8988T (cell line): Measurements from ENCODE around the gene MARK2.
"Not testable (repeated sequence)": the region's sequence is repeated elsewhere in the genome, so short reads cannot be mapped to it uniquely, and the experiment has no call there.

Source experiments
- DNase-seq: peaks from one replicate; pipeline ENCODE4 v3.0.0; 2011

MARK2 gene

DNA sequence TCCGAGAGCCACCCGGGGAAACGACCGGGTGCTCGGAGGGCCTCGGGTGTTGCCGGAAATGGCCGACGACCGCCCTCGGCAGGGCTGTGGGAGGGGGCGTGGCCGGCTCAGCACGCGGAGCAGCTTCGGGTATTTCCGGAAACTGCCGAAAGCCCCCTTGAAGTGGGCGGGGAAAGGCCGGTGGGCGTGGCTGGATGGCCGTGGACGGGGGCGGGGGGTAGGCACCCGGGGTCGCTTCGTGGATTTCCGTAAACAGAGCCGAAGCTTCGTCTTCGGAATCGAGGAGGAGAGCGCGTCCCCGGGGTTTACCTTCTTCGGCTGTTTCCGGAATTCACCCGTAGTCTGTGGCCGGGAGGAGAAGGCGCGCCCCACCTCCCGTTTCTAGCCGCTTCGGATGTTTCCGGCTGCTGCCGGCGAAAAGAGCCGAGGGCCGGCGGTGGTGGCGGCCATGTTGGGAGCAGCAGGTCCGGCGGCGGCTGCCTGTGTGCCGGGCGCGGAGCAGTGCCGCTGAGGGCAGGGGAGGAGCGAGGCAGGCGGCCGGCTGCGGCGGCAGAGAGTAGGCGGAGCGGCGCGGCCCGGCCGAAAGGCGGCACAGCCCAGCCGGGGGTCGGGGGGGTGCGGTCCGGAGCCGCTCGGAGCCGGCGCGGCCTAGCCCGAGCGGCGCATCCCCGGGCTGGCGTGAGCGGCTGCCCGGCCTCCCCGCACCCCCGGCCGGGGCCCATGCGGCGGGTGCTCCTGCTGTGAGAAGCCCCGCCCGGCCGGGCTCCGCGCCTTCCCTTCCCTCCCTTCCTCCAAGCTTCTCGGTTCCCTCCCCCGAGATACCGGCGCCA lies at the start of gene MARK2:
Gene MARK2 (plus strand): TSS at position 433 of the 830 bp plus-strand sequence. CDS start 397 bp downstream, at position 830.
- DNase-seq, result peak; percentile 85

DNA sequence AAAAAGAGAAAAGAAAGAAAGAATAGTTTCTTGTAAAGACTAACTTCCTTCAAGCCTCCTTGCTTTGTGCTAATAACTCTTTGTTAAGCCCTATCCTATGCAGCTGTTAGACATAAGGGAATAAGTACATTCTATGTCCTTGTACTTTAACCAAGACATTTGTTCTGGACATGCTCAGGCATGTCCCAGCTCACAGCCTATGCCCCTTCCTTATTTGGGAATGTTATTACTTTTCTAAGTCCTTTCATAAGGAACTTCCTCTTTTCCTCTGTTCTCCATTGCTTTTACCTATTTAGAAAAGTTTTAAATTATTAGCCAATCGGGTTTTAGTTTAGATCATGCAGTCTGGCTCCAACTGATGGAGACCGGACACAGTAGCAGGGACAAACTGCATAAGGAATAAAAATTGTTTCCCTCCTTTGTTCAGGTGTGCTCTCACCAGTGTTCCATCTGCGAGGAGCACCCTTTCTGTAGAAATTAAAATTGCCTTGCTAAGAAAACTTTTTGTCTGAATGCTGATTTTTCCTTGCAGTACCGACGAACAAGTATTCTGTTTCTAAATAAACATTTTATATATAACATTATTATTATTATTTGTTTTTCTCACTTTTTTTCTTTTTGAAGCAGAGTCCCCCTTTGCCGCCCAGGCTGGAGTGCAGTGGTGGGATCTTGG lies 47.3 kb upstream of the MARK2 start:
- DNase-seq, result no peak

DNA sequence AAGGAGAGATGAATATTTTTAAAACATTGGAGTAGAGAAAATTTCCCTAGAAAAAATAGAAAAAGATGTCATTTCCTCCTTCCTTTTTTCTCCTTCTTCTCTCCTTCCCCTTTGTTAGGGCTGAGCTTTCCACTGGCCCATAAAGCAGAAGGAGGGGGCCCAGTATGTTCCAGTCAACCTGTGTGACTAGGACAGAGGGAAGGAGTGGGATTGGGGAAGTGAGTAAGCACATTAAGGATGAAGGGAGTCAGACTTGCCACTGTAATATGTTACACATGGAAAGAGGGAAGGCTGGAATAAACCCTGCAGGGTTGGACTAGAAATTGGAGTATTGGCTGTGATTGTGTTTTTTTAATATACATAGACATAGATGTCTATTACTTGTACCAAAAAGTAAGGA lies 45.7 kb upstream of the MARK2 start:
- DNase-seq, result no peak

DNA sequence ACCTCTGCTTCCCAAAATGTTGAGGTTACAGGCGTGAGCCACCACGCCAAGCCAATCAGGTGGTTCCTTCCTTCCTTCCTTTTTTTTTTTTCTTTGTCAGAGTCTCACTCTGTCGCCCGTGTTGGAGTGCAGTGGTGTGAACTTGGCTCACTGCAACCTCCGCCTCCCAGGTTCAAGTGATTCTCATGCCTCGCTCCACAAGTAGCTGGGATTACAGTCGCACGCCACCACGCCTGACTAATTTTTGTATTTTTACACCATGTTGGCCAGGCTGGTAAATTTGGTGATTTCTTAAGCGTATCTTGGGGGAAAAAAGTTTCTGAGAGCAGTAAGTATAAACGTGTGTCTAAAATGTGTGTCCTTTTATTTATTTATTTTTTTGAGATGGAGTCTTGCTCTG lies 43.8 kb upstream of the MARK2 start:
- no peak for DNase-seq

DNA sequence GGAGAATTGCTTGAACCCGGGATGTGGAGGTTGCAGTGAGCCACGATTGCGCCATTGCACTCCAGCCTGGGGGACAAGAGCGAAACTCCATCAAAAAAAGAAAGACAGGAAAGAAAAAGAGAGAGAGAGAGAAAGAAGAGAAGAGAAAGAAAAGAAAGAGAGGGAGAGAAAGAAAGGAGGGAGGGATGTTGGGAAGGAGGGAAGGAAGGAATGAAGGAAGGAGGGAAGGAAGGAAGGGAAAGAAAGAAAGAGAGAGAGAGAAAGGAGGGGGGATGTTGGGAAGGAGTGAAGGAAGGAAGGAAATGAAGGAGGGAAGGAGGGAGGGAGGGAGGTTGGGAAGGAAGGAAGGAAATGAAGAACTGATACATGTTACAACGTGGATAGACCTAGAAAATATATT lies 38.0 kb upstream of the MARK2 start:
- DNase-seq, result no peak

DNA sequence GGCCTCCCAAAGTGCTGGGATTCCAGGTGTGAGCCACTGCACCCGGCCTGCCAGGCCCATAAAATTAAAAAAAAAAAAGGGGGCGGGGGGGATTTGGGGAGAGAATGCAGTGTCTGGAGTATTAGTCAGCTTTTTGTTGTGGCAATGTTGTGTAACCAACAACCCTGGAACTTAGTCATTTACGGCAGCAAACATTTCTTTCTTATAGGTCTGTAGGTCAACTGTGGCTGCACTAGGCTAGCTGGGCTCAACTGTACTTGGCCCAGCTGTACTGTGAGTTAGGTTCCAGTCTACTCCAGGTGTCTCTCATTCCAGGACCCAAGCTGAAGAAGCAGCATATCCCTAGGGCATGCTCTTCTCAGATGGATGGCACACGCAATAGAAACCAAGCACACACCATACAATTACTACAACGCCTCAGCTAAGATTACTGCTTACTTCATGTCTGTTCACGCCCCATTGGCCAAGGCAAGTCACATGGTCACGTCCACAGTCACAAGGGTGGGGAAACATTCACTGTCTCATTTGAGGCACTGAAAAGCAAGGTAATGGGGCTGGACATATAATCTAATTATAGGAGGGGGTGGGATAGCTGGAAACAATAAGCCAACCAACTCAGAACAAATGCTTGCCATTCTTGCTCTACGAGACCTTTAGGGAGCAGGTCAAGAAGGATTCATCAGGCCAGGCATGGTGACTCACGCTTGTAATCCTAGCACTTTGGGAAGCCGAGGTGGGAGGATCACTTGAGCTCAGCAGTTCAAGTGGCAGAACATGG lies 36.1 kb upstream of the MARK2 start:
- DNase-seq, result no peak

DNA sequence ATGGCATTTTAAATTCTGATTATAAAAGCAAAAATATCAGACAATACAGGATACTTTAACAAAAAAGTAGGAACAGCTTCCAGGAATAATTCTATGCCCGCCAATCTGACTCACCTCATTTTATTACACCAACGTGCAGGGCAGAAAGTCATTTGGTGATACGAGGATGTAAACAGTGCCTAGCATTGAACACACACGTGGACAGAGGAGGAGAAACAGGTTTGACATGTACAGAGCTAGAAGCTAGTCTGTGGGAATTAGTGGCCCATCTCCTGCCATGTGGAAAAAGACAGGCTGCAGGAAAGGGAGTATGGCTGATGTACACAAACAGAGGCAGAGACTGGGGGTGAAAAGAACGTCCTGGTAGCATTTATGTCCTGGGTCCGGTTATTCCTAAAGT lies 34.7 kb upstream of the MARK2 start:
- no peak for DNase-seq

DNA sequence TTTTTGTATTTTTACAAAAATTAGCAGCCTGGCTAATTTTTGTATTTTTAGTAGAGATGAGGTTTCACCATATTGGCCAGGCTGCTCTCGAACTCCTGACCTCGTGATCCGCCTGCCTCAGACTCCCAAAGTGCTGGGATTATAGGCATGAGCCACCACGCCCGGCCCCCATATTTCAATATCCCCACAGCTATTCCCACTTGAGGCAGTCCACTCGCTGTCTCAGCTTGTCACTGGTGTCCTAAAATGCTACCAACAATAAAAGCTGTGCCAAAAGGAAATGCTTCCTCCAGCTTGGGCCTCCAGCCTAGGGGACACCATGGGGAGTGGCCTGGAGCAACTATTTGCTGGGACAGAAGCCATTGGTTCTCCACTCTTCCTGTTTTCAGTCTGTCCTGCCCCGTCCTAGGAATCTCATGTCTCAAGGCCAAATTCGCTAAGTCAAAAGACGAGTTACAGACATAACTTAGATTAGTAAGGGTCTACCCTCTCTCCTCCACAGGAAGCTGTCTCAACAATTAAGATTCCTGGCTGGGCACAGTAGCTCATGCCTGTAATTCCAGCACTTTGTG lies 33.0 kb upstream of the MARK2 start:
- peak; percentile 55 for DNase-seq

DNA sequence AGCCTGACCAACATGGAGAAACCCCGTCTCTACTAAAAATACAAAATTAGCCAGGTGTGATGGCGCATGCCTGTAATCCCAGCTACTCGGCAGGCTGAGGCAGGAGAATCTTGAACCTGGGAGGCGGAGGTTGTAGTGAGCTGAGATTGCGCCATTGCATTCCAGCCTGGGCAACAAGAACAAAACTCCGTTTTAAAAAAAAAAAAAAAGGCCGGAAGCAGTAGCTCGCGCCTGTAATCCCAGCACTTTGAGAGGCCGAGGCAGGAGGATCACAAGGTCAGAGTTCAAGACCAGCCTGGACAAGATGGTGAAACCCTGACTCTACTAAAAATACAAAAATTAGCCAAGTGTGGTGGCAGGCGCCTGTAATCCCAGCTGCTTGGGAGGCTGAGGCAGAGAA lies 28.5 kb upstream of the MARK2 start:
- not testable (repeated sequence) for DNase-seq

DNA sequence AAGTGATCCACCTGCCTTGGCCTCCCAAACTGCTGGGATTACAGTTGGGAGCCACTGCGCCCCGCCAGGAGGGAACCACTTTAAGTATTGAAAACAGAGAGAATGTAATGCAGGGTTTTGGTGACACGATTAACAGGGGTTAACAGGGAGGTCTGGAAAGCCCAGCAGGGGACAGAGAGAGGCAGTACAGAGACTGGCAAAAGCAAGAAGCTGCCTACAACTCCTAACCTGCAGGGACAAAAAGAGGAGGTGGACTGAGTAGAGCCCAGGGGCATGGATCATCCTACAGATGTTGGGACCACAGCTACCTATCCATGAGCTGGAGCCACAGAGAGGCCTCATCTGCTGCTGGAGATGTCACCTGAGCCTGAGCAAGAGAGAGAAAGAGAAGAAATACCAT lies 27.4 kb upstream of the MARK2 start:
- DNase-seq, result no peak

DNA sequence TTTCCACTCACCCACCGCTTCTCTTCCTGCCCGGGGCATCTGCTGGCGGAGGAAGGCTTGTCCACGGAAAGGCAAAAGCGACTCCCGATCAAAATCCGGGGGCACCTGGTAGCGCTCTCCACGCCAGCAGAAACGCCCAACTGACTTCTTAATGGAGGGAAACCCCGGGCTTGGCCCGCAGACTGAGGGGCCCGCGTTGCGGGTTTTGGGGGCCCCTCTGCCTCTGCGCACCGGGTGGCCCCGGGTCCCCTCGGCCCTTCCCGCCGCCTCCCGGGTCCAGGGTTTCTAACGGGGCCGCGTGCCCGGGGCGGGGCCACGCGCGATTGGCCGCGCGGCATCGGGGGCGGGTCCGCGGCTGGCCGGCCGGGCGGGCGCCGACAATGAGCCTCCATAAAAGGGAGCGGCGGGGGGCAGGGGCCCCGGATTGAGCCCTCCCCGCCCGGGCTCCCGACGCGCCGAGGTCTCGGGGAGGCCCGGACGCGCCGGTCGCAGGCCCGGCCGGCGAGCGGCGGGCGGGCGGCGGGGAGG lies 25.8 kb upstream of the MARK2 start, which contains the start of gene SPINDOC:
Gene SPINDOC (plus strand): TSS at position 422 of the 528 bp plus-strand sequence. CDS start 231 bp downstream, outside the sequence.
- DNase-seq, result peak; percentile 95

DNA sequence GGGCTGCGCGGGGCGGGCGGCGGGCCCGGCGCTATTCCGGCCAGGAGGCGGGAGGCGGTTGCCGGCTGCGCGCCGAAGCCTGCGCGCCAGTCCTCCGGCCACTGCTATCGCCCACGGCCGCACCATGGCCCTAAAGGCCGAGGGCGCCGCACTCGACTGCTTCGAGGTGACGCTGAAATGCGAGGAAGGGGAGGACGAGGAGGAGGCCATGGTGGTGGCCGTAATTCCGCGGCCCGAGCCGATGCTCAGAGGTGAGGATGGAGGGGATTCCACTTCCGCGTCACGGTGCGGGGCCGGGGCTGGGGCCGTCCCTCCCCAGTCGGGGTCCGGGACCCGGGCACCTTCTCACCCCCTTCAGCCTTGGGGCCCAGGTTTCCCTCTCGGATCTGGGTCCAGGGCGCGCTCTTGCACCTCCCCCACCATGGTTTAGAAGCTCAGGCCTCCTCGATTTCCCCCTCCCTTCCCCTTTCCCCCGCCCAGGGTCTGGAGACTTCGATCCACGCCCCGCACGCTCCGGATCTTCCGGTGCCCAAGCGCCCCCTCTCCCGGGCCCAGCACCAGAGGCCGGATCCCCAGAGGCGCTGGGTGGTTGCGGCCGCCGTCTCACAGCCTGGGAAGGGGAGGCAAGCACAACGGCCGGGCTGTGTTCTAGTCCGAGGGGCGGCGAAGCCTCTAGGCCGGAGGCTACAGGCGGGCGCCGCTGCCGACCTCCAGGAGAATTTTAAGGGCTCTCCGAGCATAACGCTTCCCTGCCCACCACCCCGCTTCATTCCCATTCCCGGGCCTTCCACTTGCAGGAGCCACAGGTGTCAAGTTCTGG lies 25.1 kb upstream of the MARK2 start:
- DNase-seq, result peak; percentile 63

DNA sequence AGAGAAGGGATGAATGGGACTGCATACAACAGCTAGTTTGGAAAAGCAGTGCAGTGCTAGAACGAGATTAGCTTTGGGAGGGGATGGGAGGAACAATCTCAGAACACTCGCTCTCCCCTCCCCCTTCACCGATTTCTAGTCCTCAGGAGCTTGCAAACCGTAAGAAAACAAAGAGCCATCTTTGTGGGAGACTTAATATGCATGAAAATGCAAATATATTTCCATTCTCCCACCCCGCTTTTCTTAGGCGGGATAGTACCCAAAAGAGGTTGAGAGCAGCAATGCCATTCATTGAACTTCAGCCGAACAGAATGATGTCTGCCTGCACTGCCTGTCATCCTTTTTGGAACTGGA lies 24.6 kb upstream of the MARK2 start:
- no peak for DNase-seq

DNA sequence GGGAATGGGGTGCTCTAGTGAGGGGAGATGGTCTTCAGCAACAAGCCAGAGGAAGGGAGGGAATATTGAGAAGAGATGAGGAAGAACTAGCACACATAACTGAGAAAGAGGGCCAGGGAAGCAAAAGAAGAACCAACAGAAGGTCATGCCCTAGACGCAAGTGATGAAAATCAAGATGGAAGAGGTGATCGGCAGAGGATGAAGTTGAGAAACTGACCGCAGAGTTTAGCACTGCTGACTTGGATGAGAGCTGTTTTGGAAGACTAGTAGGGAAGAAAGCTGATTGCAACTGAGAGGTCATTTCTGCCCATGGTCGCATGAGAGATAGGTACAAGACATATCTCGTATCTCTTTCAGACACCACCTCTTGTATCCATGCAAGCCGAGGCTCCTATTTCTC lies 22.7 kb upstream of the MARK2 start:
- no peak for DNase-seq

DNA sequence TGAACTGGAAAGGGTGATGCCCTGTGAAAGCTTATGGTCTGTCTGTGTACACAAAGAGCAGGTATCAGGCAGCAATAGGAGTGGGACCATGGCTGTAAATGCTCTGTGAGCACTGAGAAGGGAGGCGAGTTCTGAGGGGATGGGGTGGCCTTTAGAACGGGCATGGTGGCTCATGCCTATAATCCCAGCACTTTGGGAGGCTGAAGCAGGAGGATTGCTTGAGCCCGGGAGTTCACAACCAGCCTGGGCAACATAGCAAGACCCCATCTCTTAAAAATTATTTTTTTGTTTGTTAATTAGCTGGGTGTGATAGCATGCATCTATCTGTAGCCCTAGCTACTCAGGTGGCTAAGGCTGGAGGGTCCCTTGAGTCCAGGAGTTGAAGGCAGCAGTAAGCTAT lies 22.2 kb upstream of the MARK2 start:
- DNase-seq, result no peak

DNA sequence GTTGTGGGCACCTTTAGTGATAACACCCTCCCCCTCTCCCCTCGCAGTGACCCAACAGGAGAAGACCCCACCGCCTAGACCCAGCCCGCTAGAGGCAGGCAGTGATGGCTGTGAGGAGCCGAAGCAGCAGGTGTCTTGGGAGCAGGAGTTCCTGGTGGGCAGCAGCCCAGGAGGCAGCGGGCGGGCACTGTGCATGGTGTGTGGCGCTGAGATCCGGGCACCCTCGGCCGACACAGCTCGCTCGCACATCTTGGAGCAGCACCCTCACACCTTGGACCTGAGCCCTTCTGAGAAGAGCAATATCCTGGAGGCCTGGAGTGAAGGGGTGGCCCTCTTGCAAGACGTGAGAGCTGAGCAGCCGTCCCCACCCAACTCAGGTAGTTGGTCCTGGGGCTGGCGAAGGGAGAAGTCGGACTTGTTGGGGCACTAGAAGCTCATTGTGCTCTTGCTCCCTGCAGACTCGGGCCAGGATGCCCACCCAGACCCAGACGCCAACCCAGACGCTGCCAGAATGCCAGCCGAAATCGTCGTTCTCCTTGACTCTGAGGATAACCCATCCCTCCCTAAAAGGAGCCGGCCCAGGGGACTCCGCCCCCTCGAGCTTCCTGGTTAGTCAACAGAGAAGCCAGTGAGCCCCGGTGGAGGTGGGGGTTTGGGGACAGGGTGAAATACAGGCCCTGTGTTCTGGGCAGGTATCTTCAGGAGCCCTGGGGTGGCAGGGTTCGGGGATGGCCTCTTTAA lies 21.0 kb upstream of the MARK2 start:
- peak; percentile 15 for DNase-seq

DNA sequence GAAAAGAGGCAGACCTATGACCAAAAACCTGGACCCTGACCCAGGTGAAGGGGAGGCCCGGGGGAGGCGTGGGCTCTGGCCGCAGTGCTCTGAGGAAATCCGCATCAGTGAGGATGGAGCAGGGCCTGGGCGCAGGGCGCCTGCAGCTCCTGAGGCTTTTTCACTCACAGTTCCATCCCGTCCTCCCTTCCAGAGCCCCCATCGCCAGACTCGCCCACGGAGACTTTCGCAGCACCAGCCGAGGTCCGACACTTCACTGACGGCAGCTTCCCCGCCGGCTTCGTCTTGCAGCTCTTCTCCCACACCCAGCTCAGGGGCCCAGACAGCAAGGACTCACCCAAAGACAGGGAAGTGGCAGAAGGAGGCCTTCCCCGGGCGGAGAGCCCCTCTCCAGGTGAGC lies 20.3 kb upstream of the MARK2 start:
- DNase-seq, result peak; percentile 17

DNA sequence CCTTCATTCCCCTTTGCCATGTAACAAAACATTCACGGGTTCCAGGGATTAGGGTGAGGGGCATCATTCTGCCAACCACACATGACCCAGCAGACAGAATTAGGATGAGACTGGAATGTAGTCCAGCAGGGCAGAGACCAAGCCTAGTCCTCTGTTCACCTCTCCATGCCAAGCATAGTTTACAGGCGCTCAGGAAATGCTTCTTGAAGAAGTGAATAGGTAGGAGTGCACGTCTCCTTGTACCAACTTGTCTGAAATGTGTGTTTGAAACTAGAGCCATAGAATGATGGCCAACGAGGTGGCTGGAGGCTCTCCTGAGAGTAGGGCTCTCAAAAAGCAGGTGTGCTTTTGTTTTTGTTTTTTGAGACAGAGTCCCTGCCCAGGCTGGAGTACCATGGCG lies 17.5 kb upstream of the MARK2 start:
- DNase-seq, result no peak

DNA sequence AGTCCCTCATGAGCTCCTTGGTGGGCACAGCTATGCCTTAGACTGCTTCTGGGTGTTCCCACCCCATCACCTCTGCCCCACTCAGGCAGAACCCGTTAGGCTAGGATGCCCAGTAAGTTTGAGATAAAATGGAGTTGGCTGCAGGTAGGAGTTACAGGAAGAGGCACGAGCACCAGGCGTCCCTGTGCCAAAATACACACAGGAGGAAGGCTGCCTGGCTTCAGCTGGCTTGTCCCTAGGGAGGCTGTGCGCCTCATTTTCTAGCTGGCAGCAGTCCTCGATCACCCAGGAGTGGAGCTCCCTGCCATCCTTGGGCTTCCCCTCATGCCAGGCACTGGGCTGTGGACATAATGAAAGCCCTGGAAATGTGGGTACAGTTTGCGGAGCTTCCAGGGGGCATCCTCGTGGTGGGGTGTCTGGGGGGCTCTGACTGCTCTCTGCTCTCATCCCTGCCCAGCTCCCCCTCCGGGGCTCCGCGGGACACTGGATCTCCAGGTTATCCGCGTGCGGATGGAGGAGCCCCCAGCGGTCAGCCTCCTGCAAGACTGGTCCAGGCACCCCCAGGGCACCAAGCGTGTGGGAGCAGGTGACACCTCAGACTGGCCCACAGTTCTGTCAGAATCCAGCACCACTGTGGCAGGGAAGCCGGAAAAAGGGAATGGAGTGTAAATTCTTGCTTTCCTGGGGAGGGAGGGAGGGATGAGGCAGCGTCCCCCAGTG lies 12.3 kb upstream of the MARK2 start:
- DNase-seq, result no peak

DNA sequence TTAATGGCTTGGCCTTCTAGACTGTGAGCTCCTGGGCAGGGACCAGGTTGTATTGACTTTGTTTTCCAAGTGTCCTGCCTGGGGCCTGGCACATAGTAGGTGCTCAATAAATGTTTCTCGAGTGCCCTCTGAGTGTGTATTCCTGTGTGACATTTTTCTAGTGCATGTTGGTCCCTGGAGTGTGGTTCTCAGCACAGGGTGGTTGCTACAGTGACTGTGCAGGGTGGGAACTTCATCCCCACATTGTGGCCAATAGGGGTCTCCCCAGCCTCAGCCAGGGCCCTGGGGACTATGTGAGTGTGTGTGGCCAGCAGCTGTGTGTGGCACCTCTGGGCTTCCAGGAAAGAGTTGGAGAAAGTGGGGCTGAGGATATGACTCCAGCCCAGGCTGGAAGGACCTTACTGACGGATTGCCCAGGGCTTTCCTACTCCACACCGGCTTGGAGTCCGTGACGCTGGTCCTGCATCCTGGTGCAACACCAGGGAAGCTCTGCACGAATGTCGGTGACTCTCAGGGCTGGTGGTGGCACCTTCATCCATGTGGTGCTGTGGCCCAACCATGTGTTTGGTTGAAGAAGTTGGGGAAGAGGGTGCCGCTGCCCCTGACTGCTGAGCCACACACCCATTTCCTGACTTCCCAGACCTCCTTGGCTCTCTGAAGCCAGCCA lies 9.0 kb upstream of the MARK2 start:
- peak; percentile 85 for DNase-seq
